ENCODE results near the gene ANXA2.
A peak's percentile ranks its signal among the peaks of the same experiment; 100 is the strongest.

ANXA2 gene

DNA sequence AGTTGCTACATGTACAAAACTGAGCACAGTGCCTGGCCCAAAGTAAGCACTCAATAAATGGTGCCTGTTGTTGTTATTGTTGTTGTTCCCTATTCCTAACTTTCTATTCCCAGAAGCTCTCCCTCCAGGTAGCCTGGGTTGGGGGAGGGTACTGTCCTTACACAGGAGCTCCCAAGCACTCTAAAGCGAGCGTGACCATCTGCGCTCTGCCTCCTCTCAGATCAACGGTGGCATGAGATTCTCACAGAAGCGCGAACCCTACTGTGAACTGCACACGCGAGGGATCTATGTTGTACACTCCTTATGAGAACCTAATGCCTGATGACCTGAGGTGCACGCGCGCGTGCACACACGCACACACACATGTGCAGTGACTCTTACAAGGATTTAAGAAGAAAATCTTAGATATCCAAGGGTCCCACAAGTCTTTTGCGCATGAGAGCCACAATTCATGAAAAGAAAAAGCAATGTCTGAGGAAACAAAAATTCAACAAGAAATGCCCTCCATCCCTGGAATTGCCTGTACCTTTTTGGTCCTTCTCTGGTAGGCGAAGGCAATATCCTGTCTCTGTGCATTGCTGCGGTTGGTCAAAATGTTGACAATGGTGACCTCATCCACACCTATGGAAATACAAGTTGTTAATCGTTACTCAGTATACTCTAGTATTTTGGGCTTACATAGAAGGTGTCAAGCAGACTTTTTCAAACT lies 33.7 kb downstream of the ANXA2 start:
- DNase-seq = no peak

DNA sequence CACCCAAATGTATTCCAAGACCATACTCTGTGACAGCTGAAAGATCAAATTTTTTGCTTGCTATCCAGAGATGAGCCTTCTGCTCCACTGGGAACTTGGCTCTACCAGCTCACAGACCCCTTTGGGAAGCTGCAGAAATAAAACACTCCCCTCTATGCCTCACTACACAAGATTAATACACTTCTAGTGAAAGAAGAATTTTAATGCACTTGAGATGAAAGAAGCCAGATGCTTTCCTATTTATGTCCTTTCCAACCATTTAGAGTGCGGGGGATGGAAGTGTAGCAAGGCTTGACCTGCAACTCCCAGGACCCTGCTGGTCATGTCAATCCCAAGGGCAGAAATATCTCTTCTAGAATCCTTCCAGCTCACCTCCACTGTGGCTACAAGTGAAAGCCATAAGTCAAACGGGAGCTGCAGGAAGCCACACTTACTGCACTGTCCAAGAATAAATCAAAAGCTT lies 34.7 kb downstream of the ANXA2 start:
- DNase-seq = no peak

DNA sequence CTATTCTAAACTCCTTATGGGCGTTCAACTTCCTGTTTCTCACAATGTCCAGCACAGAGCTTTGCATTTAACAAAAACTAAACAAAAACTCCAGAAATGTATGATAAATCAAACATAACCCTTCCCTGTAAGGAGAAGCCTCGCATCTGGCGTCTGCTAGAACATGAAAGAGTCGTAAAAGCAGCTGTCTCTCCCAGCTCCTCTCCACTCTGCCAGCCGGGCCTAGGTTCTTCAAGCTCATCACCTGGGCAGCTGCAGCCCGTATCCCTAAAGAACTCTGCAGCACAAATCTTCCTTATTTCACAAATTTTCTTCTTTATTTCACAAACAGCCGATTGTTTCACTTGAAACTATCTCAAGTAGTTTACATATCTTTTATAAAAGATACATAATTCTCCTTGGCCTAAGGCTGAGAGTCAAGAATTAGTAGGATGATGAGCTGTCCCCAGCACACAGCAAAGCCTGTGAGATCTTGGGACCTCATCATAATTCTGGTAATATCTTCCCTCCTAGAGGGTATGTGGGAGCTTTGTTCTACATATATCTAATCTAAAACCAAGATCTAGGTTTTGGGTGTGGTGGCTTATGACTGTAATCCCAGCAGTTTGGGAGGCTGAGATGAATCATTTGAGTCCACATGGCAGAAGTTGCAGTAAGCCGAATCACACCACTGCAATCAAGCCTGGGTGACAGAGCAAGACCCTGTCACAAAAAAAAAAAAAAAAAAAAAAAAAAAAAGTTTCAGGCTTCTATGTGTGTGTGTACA lies 35.3 kb downstream of the ANXA2 start:
- peak; percentile 48 for DNase-seq

DNA sequence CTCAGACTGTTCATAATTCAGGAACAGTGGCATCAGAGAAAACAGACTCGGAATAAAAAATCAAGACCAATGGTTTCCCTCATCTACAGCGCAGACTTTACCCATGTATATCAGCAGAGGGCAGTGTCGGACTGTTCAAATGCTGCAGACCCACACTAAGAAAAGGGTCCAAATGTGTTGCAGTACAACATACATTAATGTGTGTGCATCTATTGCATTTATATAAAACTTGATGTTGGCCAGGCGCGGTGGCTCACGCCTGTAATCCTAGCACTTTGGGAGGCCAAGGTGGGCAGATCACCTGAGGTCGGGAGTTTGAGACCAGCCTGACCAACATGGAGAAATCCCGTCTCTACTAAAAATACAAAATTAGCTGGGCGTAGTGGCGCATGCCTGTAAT lies 38.0 kb downstream of the ANXA2 start:
- DNase-seq = peak; percentile 67

DNA sequence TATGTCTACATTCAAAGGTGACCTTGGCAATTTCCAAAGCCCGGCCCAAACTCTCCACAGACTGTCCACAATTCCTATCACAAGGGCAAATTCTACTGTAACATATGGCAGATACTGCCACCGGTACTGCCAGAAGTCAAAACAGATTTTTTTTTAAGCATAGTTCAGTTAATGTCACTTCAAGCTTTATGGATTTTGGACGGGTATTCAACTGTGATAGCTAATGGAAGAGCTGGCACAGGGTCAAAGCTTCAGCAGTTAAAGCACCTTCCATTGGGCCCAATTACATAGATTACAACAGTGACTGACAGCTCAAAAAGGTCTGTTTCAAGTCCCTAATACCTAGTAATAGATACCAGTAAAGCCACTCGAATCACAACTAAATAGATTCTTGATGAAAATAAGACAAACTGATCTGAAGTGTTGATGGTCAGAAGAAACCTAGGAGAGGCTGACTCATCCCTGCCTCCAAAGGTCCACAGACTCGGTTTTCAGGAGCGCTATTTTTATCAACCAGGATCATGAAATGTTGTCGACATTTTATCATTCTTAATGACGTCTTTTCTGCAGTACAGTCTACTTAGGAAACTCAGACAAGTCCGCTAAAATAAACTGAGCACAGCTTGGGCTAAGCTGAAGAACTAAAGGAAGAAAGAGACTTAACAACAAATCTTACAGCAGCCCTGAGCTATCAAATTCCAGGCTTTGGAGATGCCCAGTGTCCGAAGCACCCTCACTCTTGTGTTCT lies 38.7 kb downstream of the ANXA2 start:
- DNase-seq = no peak

DNA sequence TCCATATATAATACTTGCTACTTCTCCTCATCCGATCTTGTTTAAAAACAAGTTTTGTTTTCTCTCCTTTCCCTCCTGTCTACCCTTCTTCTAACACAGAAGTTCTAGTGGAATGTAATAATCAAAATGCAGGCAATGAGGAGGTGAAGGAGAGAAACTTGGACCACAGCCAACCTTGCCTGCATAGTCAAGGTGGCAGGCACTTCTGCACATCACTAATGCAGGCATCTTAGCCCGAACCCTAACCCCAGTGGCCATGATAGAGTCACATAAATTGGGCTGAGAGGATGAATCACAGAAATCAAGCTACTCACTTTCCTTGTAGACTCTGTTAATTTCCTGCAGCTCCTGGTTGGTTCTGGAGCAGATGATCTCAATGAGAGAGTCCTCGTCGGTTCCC lies 41.0 kb downstream of the ANXA2 start:
- no peak for DNase-seq

DNA sequence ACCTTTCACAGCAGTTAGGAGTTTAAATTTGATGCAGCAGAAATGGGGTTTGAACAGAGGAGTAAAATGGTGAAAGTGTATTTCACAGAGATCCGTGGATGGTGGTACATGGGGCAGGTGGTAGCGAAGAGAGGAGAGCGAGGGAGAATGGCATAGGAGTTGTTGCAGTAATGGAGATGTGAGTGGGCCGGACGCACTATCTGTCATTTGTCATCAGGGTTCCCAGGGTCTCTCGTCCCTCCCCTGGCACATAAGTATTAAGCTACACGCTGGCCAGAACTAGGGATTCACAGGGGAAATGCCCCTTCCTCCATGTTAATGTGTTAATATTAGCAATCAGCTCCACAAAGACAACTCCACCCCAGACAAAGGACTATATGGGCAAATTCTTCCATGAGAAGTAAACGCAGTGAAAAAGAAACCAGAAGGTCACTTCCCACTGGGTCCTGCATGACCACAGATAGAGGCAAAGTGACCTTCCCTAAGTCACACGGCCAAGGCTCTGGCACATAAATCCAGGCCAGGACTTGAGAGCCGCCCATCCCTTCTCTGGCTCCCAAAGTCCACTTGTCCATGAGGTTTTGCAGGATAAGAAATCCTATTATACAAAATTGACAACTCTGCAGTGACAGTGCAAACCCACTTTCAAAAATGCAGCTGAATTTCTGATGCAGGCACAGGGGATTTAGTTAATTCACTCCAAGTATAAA lies 42.5 kb downstream of the ANXA2 start:
- DNase-seq = no peak

DNA sequence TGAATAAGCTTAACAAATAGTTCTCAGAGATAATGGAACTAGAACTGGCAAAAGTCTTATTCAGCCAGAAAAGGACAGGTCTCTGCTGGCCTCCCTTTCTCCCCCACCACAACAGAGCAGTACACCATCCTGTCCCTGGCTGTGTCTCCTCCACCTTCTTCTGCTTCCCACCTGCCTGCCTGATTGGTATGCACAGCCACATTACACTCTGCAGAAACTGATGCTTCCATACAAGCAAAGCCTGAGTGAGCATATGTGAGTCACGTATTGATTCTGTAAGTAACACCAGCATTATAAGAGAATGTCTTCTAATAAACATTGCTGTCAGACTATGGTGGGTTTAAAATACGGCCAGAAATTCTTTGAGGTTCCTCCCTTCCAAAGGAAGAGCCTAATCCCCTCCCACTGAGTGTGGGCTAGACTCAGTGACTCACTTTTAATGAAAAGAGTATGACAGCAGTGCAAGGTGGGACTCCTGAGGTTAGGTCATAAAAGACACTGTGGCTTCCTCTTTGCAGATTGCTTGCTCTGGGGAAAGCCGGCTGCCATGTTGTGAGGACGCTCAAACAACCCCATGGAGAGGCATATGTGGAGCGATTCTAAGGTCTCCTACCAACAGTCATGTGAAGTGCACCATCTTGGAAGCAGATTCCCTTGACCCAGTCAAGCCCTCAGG lies 44.4 kb downstream of the ANXA2 start:
- no peak for DNase-seq

DNA sequence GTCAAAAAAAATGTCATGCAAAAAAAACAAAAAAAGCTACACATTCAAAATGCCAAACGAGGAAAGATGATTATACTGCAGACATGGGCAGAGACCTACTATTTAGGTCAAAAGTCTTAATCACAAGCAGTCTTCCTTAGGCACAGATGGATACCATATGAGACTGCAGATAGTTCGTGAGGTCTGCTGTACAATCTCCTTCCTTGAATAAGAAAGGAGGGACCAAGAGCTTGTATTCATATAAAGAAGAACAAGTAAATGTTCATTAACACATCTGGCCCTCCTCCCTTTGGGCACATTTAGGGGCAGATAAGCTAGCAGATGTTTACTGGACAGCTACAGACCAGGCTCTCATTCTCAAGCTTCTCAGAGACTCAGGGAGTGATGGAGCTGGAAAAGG lies 45.3 kb downstream of the ANXA2 start:
- DNase-seq = no peak

DNA sequence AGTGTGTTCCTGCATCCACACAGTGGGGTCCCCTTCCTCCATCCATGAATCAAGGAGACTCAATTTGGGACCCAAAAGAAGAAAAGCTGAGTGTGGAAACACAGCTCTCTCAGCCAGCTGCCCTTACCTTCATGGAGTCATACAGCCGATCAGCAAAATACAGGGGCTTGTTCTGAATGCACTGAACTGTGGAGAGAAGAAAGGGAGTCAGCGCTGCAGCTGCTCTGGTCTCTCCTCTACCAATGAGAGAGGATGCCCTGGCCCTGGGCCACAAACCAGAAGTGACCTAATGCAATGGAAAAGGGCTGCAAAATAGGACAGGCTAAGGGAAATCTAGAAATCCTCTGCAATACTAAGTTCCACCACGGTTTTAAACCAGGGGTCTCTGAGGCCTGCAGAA lies 46.7 kb downstream of the ANXA2 start:
- no peak for DNase-seq

DNA sequence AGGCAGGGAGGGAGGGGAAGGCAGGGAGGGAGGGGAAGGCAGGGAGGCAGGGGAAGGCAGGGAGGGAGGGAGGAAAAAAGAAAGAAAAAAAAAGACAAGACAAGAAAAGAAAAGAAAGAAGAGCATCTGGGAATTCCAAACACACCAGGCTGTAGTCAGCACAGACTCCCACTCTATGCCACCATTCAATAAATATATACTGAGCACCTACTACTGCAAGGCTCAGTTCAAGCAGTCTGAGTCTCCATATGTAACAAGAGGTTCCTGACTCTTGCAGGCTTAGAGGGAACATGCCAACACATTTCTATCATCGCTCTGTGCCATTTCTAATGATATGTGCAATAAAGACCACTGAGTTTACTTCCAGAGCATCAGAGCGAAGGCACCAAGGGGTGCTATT lies 47.7 kb downstream of the ANXA2 start:
- no peak for DNase-seq

DNA sequence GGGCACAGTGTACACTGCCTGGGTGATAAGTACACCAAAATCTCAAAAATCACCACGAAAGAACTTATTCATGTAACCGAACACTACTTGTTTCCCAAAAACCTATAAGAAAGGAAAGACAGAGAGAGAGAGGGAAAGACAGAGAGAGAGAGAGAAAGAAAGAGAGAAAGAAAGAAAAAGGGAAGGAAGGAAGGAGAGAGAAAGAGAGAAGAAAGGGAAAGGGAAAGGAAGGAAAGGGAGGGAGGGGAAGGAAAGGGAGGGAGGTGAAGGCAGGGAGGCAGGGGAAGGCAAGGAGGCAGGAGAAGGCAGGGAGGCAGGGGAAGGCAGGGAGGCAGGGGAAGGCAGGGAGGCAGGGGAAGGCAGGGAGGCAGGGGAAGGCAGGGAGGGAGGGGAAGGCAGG lies 48.2 kb downstream of the ANXA2 start:
- no peak for DNase-seq

DNA sequence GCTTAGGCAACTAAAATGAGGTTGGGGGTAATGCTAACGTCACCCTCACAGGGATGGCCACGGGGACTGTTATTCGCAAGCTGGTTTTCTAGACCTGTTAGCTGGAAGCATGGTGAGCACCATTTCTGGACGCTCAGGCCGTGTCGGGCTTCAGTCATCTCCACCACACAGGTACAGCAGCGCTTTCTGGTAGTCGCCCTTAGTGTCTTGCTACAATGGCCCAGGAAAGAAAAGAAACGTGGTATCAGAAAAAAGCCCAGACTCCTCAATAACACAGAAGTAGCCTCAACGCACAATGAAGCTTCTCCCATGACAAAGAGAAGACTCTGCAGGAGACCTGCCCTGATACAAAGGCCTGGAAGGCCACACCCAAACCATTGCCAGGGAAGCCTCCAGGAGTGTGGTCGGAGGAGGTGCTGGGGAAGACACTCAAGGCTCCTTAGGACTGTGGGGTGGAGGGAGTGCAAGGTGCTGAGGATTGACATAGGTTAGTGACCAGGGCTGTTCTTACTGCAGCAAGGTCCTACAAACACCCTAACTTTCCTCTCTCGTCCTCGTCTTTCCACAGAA lies 50.2 kb downstream of the ANXA2 start:
- no peak for DNase-seq

DNA sequence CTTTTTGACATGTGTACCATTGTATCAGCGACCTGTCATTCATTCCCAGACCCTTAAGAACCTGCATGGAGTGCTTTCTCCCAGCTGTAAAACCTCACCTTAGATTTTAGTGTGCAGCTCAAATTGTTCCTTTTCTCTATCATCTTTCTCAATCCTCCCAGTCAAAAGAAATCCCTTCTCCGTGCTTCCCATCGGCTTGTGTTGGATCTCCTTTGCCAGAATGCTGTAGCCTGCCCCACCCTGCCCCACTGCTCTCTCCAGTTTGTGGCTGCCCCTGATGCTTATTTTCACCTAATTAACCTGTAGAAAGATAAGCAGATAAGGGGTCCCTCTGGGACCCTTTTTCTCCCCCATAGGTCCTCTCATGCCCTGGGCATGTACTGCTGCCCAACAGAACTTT lies 51.1 kb downstream of the ANXA2 start:
- DNase-seq = no peak

DNA sequence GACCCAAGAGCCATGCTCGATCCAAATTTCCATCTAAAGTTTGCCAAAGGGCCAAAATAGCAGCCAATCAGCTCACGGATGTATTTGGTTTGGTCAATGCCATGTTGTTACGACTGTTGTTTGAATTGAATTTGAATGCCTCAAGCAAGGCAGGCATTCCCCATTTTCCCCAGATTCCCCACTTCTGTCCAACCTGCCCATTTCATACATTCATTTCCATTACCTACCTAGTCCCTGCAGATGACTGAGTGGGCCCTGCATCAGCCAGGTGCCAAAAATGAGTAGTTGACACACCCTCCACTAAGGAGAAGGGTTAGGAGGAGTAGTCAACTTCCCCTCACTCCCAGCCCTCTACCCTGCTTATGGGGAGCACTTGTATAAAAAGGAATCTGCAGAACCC lies 51.7 kb downstream of the ANXA2 start:
- no peak for DNase-seq

DNA sequence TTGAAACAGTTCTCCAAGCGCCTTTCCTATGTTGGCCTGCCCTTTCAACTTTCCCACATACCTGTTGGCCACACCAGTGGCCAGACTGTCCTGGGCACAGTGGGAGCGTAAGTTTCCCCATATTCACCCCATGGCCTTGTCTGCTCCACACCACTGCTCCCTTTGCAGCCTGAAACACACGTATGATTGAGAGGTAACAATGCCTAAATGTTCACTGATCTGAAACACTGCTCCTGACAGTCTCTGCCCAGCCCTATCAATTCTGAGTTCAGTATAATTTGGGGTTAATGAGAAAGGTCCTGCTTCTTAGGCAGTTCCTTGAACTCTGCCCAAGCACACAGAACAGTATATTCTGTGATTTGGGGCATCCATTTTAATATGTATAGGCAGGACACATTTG lies 52.2 kb downstream of the ANXA2 start:
- DNase-seq = no peak

DNA sequence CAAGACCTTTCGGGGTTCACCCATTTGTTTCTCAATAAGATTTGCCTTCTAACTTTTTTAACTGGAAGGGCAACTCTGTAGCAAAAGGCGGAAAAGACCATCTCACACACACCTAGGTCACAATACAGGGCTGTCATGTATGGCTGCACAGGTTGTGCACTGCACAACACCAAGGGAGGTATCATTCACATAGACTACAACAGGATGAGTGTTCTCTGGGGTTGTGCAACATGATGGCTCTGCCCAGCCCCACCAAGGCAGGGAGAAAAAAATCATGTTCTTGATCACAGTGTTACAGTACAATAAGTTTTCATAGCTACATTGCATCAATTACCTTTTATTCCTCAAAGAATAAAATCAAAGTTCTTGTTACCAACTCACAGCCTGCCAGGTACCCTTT lies 52.8 kb downstream of the ANXA2 start:
- no peak for DNase-seq

DNA sequence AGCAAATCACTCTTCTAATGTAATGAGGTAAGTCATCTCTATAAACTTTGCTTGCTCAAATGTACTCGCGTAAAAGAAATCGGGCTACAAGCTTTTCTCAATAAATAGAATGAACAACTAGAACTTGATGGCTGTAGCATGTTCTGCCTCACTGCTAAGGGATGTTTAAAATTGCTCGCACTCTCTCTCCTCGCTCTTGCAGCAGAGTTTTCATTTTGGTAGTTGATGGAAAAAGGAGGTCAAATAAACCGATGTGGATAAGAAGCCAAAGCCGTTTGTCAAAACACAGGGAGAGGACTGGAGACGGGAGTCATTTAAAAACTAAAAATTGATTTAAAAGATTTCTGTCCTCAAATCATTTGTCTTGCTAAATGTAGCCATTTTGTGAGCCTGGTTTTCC lies 53.3 kb downstream of the ANXA2 start:
- no peak for DNase-seq

DNA sequence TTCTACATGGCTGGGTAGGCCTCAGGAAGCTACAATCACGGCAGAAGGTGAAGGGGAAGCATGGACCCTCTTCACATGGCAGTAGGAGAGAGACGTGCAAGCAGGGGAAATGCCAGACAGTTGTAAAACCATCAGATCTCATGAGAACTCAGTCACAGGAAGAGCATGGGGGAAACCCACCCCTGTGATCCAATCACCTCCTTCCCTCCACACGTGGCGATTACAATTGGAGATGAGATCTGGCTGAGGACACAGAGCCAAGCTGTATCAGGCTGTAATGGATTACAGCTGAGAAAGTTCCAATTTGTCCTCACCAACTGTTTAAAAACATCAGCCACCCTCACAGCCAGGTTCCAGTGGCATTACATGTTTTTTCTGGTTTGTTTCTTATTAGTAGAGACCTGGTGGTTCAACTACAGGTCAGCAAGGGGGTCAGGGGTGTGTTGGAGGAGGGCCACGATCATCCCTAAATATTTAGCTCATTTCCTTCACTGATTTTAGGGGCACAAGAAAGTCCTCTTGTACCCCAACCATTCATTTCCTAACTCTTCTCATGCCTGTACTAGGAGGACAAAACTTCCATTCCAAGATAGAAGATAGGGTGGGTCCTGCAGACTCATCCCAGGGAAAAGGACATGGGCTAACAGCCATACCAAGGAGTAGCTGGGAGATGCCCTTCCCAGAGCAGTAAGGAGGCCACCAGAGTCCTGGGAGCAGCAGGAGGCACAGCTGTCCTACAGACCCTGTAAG lies 54.4 kb downstream of the ANXA2 start:
- no peak for DNase-seq

DNA sequence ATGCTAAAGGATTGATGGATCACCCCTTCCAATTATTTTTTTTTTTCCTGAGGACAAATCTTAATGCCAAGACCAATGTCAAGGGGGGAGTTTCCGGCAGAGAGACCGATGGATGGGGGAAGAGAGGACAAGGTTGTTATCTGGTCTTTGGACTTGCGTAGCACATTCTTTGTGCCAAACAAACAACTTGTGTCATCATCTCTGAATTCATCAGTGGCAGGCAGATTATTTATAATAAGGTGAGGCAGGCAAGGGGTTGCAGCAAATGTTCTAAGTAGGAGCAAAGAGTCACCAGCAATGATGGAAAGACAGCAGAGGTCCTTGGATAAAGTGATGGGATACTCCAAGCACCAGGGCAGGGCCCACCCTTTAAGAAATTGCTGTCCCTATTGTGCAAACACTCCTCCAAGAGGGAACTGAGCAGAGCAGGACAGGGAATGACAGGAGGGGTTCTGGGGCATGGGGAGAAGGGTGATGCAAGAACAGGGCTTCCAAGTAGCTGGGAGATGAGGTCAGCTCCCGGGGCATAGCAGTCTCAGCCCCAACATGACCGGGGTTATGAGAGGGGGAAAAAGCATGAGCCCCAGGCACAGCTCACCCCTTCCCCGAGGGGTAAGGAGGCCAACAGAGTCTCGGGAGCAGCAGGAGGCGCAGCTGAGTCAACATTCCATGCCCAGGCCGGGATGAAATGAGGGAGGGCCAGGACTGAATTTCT lies 57.4 kb downstream of the ANXA2 start:
- no peak for DNase-seq

DNA sequence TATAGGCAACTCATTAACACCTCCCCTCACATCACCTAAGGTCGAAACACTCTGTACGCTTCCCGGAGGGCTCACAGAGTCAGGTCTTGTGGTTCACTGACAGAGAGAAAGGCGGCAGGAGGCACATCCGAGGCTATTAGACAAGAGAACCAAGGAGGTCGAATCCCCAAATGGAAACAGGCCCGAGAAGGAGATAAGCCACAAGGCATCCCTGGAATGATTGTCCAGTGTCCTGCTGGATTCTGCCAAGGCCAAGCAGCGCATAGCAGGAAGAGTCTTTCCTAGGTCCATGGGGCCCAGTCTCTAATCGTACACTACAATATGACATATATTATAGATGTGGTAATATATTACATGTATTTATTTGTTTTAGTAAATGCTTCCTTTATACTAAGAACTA lies 58.5 kb downstream of the ANXA2 start:
- DNase-seq = no peak
